GM18526 (cell line): ENCODE results near the gene SYDE1.

Experiments
- POLR2A ChIP-seq: IDR thresholded peaks from 3 replicates; pipeline ENCODE4 v1.6.1; 2011; ENCODE audit not compliant: insufficient read length; ENCODE audit errors: extremely low read depth

Gene SYDE1

GRCh38 chr19:15118789-15119494 lies 11.7 kb downstream of the SYDE1 start:
- TF ChIP-seq POLR2A, result no peak

- no peak for TF ChIP-seq POLR2A
These were observed 13.2 kb downstream of the SYDE1 start for GRCh38 chr19:15120135-15121026.

DNA sequence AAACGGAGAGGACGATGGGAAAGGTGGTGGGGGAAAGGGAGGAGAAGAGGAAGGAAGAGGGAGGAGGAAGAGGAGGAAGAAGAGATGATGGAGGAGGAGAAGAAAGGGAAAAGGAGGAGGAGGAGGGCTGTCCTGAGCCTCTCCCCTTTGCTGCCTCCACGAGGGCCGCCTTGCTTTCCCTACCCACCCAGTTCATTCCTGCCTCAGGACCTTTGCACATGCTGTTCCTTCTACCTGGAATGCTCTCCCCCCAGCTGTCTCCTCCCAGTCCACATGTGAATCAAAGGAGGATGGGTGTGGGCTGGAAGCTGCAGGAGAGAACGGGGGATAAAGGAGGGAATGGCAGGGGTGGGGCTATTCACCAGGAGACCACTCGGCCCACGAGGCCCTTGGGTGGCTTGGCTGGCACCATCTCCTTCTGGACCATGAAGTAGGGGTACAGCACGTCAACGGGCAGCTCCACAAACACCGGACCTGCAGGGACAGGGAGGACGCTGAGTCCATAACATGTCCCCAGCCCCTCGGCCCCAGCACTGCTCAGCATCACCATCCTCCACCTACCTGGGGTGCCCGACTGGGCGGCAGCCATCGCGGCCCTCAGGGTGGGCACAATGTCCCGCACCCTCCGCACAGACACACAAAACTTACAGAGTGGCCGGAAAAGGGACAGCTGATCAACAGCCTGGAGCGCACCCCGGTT lies 15.3 kb downstream of the SYDE1 start:
- no peak for TF ChIP-seq POLR2A

GRCh38 chr19:15123031-15123890 lies 16.1 kb downstream of the SYDE1 start:
- no peak for TF ChIP-seq POLR2A

DNA sequence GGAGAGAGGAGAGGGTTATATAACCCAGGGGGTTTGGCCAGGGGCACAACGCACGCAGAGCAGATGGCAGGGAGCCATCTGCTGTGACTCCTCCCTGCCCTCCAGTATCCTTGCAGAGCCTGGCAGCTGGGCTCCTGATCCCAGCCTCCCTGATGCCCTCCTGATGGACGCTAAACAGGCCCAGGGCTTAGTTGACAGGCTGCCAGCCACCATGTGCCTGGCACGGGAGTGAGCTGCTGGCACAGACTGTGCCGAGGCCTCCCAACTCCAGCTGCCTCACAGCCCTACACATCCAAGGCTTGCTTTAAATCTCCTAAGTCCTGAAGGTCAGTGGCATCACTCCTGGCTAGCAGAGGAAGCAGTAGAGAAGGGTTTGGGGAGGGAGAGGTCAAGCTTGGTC lies 16.7 kb downstream of the SYDE1 start:
- no peak for TF ChIP-seq POLR2A

DNA sequence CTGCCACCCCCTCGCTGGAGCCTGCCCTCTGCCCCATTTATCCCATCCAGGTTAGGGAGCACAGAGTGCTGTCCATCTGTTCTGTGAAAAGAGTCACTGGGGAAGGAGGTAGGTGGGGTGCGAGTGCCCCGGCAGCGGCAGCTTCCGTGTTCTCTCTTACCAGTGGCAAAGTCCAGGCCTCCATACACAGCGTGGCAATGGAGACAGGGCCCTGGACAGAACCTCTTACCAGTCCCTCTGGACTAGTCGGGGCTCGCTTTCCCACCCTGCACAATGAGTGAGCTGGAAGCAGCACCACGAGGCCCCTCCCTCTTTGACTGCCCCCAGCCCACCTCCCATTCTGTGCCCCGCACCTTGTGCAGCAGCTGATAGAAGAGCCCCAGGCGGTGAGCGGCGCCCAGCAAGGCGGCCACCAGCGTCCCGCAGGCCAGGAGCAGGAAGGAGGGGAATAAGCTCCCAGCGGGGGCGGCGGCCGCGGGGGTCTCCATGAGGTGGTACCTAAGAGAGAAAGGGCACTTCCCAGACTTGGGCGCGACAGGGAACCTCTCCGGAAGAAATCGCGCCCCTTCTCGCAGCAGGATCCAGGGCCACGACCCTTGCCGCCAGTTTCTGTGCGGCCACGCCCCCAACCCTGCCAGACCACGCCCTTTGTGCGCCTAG lies 17.5 kb downstream of the SYDE1 start:
- no peak for TF ChIP-seq POLR2A

GRCh38 chr19:15125232-15126067 lies 18.2 kb downstream of the SYDE1 start:
- peak; percentile 73 for TF ChIP-seq POLR2A

DNA sequence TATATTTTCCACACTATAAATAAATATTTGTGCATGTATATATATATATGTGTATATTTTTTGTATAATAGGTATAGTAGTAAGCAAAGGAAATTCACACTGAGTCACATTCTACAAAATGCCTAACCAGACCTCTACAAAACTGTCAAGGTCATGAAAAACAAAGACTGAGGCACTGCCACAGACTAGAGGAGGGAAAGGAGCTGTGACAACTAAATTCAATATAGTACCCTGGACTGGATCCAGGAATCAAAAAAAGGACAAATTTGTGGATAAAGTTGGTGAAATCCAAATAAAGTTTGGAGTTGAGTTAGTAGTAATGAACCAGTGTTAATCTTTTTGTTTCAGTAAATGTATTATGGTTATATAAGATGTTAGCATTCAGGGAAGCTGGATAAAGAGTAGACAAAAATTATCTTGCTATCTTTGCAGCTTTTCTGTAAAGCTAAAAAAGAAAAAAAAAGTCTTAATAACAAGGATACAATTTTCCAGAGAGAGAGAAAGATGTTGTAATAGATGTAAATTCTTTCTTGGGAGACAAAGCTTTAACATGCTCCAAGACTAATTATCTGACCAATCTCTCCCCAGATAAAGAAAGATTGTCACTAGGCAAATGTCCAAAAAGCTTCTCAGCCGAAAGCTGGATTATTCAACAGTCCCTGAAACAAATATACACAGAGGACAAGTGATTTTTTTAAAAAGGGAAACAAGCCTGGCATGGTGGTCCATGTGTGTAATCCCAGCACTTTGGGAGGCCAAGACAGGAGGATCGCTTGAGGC lies 19.1 kb downstream of the SYDE1 start:
- no peak for TF ChIP-seq POLR2A

DNA sequence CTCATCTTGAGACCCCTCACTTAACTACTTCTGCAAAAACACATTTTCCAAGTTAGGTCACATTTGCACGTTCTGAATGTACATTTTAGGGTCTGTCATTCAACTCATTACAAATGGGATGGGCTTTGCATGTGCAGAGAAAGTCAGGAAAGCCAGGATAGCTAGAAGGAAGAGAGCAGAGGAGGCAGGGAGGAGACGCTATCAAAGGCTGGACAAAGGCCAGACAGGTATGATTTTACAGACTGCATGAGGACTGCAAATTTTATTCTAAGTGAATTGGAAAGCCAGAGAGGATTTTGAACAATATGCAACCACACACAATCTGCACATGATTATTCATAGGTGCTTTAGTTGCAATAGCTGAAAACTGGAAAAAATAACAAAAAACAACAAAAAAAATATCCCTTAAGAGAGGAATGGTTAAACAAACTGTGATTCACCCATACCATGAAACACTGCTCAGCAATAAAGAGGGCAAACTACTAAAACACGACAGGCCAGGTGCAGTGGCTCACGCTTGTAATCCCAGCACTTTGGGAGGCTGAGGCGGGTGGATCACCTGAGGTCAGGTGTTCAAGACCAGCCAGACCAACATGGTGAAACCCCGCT lies 21.1 kb downstream of the SYDE1 start:
- no peak for TF ChIP-seq POLR2A

- TF ChIP-seq POLR2A, result no peak
These were observed 22.8 kb downstream of the SYDE1 start for GRCh38 chr19:15129856-15130585.

- no peak for TF ChIP-seq POLR2A
These were observed 29.2 kb downstream of the SYDE1 start for GRCh38 chr19:15136234-15136954.

- no peak for TF ChIP-seq POLR2A
These were observed 30.6 kb downstream of the SYDE1 start for GRCh38 chr19:15137777-15138176.
